Dendritic cell treated with granulocyte-macrophage colony-stimulating factor and Interleukin-4, amounts not matched to agents 40 ng/mL and 50 ng/mL, for 4 days (primary cell): Measurements from ENCODE around the gene LBH.
"Not testable (repeated sequence)": the region's sequence is repeated elsewhere in the genome, so short reads cannot be mapped to it uniquely, and the experiment has no call there.

Source experiments
- H3K27ac Mint-ChIP-seq: one replicate; pipeline ENCODE4 v1.8.0; 2022; ENCODE audit warnings: mild to moderate bottlenecking, mixed read lengths
- H3K27me3 Mint-ChIP-seq: one replicate; pipeline ENCODE4 v1.8.0; 2022; ENCODE audit warnings: mild to moderate bottlenecking, mixed read lengths
- H3K36me3 Mint-ChIP-seq: one replicate; pipeline ENCODE4 v1.8.0; 2022; ENCODE audit warnings: low read depth, mixed read lengths
- H3K4me1 Mint-ChIP-seq: one replicate; pipeline ENCODE4 v1.8.0; 2022; ENCODE audit warnings: low read depth, mixed read lengths
- H3K4me3 Mint-ChIP-seq: one replicate; pipeline ENCODE4 v1.8.0; 2022; ENCODE audit warnings: mild to moderate bottlenecking, moderate library complexity, mixed read lengths
- H3K9me3 Mint-ChIP-seq: one replicate; pipeline ENCODE4 v1.8.0; 2022; ENCODE audit warnings: mixed read lengths
- intact Hi-C: fragments of 100-400 bp; cut with micrococcal nuclease; formaldehyde crosslinking; loops from one replicate; pipeline ENCODE4 v1.15.0; 2022

The LBH gene

DNA sequence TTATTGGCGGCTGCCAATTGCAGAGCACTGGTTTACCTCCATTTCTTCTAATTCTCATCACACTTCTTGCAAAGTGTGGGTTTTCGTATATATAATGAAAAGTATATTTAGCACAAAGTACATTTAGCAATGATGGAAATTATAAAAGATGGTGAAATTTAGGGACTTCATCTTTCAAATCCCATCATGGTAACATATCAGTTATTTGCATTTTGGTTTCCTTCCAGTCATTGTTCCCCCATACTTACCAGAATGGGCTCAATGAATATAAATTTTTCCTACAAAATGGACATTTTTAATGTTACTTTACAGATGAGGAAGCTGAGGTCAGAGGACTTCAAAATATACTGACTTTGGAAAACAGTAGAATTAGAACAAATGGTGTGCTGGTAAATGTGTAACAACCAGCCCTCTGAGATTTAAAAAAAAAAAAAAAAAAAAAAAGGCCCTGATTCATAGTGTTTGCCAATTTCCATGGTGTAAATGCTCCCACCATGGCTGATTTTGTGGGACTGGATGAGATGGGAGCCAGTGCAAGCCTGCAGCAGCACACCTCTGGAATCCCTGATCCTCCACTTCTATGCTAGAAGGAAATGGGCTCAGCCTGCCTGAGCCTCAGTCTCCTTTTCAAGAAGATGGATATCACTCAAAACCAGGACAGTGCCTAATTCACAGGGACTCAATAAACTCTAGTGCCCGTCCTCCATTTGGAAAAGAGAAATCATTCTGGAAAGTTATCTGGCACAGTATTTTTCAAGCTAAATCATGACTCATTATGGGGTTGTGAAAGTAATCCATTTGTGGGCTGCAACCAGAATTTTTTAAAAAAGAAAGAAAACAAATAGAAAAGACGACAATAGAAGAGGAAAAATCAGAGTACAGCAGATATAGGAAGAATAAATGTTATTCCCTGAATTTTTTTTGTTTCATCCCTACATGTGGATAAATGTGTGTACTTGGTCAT lies 34.0 kb downstream of the LBH start:
- no peaks in the 10 kb centered on the region for H3K36me3 Mint-ChIP-seq
- peaks cover 15% of the 10 kb centered on the region for H3K9me3 Mint-ChIP-seq
- peaks cover 29% of the 10 kb centered on the region for H3K4me1 Mint-ChIP-seq
- intact Hi-C loops: no loop called here
- peak overlapping the region; percentile 11 for H3K27ac Mint-ChIP-seq
- H3K27me3 Mint-ChIP-seq: peaks cover 34% of the 10 kb centered on the region
- no peak overlapping the region for H3K4me3 Mint-ChIP-seq

- peaks cover 36% of the 10 kb centered on the region for H3K27me3 Mint-ChIP-seq
- intact Hi-C loops: no loop called here
- H3K4me1 Mint-ChIP-seq: peaks cover 36% of the 10 kb centered on the region
- no peak overlapping the region for H3K4me3 Mint-ChIP-seq
- peak overlapping the region; percentile 11 for H3K27ac Mint-ChIP-seq
- no peaks in the 10 kb centered on the region for H3K36me3 Mint-ChIP-seq
- peaks cover 15% of the 10 kb centered on the region for H3K9me3 Mint-ChIP-seq
Measured at GRCh38 chr2:30266051-30266621, 34.8 kb downstream of the LBH start.

- H3K27ac Mint-ChIP-seq: no peak overlapping the region
- no peak overlapping the region for H3K4me3 Mint-ChIP-seq
- H3K4me1 Mint-ChIP-seq: peaks cover 42% of the 10 kb centered on the region
- peaks cover 14% of the 10 kb centered on the region for H3K9me3 Mint-ChIP-seq
- no peaks in the 10 kb centered on the region for H3K36me3 Mint-ChIP-seq
- peaks cover 42% of the 10 kb centered on the region for H3K27me3 Mint-ChIP-seq
- intact Hi-C loops: no loop called here
Measured at GRCh38 chr2:30266705-30267104, 35.4 kb downstream of the LBH start.

GRCh38 chr2:30267161-30267975 lies 36.0 kb downstream of the LBH start:
- no peak overlapping the region for H3K27ac Mint-ChIP-seq
- H3K9me3 Mint-ChIP-seq: peaks cover 8% of the 10 kb centered on the region
- H3K36me3 Mint-ChIP-seq: no peaks in the 10 kb centered on the region
- intact Hi-C loops: no loop called here
- H3K4me1 Mint-ChIP-seq: peaks cover 45% of the 10 kb centered on the region
- peaks cover 45% of the 10 kb centered on the region for H3K27me3 Mint-ChIP-seq
- no peak overlapping the region for H3K4me3 Mint-ChIP-seq

- H3K27ac Mint-ChIP-seq: no peak overlapping the region
- no peak overlapping the region for H3K4me3 Mint-ChIP-seq
Measured at GRCh38 chr2:30268296-30268871, 37.0 kb downstream of the LBH start.

GRCh38 chr2:30269114-30269770 lies 37.9 kb downstream of the LBH start:
- intact Hi-C loops, H3K4me3 Mint-ChIP-seq, H3K27ac Mint-ChIP-seq, H3K9me3 Mint-ChIP-seq, H3K36me3 Mint-ChIP-seq: not testable (repeated sequence)
- Mint-ChIP-seq H3K27me3 (peaks cover 51% of the 10 kb centered on the region), H3K4me1 (peaks cover 45% of the 10 kb centered on the region)

More at GRCh38 chr2:30268296-30268871, 37.0 kb downstream of the LBH start:
- peaks cover 48% of the 10 kb centered on the region for H3K27me3 Mint-ChIP-seq
- H3K36me3 Mint-ChIP-seq: no peaks in the 10 kb centered on the region
- H3K4me1 Mint-ChIP-seq: peaks cover 45% of the 10 kb centered on the region
- intact Hi-C loops: no loop called here
- H3K9me3 Mint-ChIP-seq: no peaks in the 10 kb centered on the region

GRCh38 chr2:30269771-30270145 lies 38.4 kb downstream of the LBH start:
- H3K4me1 Mint-ChIP-seq: peaks cover 45% of the 10 kb centered on the region
- peaks cover 55% of the 10 kb centered on the region for H3K27me3 Mint-ChIP-seq
- H3K9me3 Mint-ChIP-seq: no peaks in the 10 kb centered on the region
- H3K4me3 Mint-ChIP-seq: no peak overlapping the region
- H3K36me3 Mint-ChIP-seq: no peaks in the 10 kb centered on the region
- no peak overlapping the region for H3K27ac Mint-ChIP-seq
- intact Hi-C loops: no loop called here

DNA sequence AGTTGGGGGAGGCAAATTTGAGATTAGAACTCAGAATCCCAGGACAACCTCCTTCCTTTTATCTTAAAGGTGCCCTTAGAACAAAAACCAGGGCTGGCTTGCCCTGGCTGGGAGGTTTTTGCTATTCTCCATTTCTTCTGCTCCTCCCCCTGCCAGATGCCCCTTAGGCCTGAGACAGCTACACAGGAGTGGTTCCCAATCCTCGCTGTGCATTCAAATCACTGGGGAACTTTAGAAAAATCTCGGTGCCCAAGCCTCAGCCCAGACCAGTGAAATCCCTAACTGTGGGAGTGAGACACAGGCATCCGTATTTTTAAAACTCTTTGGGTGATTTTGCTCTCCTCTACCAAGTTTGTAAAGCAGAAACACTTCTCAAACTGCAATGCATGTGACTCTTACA lies 38.8 kb downstream of the LBH start:
- Mint-ChIP-seq H3K4me1 (peaks cover 45% of the 10 kb centered on the region), H3K36me3 (no peaks in the 10 kb centered on the region), H3K9me3 (no peaks in the 10 kb centered on the region), H3K27ac (no peak overlapping the region), H3K27me3 (peaks cover 55% of the 10 kb centered on the region), H3K4me3 (no peak overlapping the region)
- intact Hi-C loops: no loop called here

DNA sequence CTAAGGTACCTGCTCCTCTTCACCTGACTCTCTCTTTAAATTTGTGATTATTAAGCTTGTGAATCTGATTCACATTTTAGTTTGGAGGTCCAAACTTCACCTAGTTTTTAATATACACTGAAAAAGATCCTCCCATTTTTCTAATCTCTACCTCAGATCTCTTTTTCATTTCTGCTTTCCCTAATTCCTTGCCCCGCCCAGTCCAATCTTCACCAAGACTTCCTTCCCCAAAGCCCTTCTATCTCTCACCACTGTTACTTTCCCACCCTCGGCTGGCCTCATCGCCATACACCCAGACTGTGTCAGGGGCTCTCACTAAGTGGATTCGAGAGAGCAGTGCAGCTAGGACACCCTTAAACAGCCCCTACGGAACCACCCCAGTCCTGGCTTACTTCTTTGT lies 40.0 kb downstream of the LBH start:
- Mint-ChIP-seq H3K4me1 (peaks cover 35% of the 10 kb centered on the region), H3K4me3 (no peak overlapping the region), H3K27ac (no peak overlapping the region), H3K27me3 (peaks cover 55% of the 10 kb centered on the region), H3K36me3 (no peaks in the 10 kb centered on the region), H3K9me3 (no peaks in the 10 kb centered on the region)
- intact Hi-C loops: no loop called here

DNA sequence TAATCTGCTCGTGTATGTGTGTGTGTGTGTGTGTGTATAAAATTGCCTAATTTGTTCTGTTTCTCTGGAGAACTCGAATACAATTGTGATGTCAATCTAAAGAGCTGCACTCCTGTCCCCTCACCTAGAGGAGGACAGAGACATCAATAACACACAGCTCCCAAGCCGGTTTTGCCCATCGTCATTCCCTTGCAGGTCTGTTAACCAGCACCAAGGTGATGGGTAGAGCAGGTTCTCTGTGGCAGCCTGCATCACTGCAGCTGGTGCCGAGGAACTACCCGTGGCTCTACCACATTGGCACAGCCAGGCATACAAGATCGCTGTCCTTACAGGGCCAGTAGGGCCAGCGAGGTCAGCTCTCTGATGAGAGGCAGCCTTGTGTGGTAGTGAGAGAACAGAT lies 41.0 kb downstream of the LBH start:
- Mint-ChIP-seq H3K4me3 (no peak overlapping the region), H3K4me1 (peaks cover 25% of the 10 kb centered on the region), H3K27ac (no peak overlapping the region), H3K27me3 (peaks cover 61% of the 10 kb centered on the region), H3K36me3 (no peaks in the 10 kb centered on the region), H3K9me3 (no peaks in the 10 kb centered on the region)
- intact Hi-C loops: no loop called here

DNA sequence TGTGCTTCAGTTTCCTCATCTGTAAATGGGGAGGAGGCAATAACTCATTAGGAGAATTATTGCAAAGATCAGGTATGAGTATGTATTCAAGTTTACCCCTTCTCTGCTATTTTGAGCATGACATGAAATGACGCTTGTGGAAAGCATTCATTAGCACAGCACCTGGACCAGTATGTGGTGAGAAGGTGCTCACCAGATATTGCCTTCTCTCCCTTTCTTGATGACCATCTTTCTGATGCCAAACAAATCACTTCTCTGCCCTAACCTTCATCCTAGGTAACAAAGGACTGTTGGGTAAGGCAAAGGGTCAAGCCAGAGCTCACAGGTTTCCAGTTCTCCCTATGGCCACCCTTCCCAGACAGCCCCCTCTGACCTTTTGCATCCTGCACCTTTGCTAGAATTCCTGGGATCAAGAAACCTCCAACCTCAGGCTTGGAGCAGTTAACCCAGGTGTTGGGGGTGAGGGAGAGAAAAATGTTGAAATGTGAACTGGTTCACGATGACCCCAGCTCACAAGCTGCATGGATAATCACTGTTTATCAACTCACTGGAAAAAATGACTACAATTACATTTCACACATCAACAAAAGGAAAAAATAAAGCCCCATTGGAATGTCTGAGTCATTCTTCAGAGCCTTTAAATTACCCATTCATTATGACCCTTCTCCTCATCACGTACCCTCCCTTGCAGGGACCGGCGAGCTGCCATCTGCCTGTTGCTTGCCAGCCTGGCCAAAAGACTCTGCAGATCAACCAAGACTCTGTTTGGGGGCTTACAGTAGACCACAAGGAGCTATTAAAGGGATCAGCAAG lies 41.6 kb downstream of the LBH start:
- Mint-ChIP-seq H3K27ac (no peak overlapping the region), H3K4me3 (no peak overlapping the region), H3K27me3 (peaks cover 66% of the 10 kb centered on the region), H3K9me3 (no peaks in the 10 kb centered on the region), H3K36me3 (no peaks in the 10 kb centered on the region), H3K4me1 (peaks cover 24% of the 10 kb centered on the region)
- intact Hi-C loops: no loop called here

DNA sequence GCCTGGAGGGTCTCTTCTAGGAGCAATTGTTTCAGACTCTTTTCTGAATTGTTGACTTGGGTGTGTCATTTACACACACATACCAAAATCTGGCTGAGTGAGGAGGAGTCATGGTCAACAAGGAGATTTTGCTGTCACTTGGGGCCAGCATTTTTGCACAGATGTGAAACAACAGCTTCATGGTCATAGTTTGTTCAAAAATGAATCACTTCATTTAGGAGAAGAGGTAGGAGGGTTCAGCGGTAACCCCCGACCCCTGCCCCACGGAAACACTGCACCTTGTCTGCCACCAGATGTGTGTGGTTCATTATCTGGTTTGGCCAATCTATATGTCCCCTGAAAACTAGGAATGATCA lies 42.2 kb downstream of the LBH start:
- H3K27ac Mint-ChIP-seq: no peak overlapping the region
- no peaks in the 10 kb centered on the region for H3K9me3 Mint-ChIP-seq
- no peak overlapping the region for H3K4me3 Mint-ChIP-seq
- peaks cover 70% of the 10 kb centered on the region for H3K27me3 Mint-ChIP-seq
- H3K36me3 Mint-ChIP-seq: no peaks in the 10 kb centered on the region
- intact Hi-C loops: no loop called here
- peaks cover 25% of the 10 kb centered on the region for H3K4me1 Mint-ChIP-seq

GRCh38 chr2:30275256-30275655 lies 43.9 kb downstream of the LBH start:
- peaks cover 23% of the 10 kb centered on the region for H3K4me1 Mint-ChIP-seq
- H3K36me3 Mint-ChIP-seq: no peaks in the 10 kb centered on the region

More at GRCh38 chr2:30275256-30275655, 43.9 kb downstream of the LBH start:
- intact Hi-C loops: no loop called here
- Mint-ChIP-seq H3K4me3 (no peak overlapping the region), H3K27me3 (peaks cover 69% of the 10 kb centered on the region), H3K27ac (no peak overlapping the region), H3K9me3 (no peaks in the 10 kb centered on the region)
